NT2/D1 (cell line): ENCODE results near the gene PCSK6.

Source experiments
- DNase-seq: peaks from one replicate; pipeline ENCODE4 v3.0.0-alpha.2; 2011; ENCODE audit warnings: low read depth, low spot score
- H3K27me3 ChIP-seq: 2 replicates; pipeline ENCODE4 v1.6.0; 2011; ENCODE audit warnings: mild to moderate bottlenecking; ENCODE audit not compliant: insufficient read length, insufficient read depth
- H3K36me3 ChIP-seq: 2 replicates; pipeline ENCODE4 v1.6.1; 2011; ENCODE audit warnings: mild to moderate bottlenecking, low read length, mixed read lengths; ENCODE audit not compliant: insufficient read depth, insufficient read length
- H3K4me1 ChIP-seq: 2 replicates; pipeline ENCODE4 v1.5.1; 2011; ENCODE audit not compliant: insufficient read depth, insufficient read length
- H3K4me3 ChIP-seq: 2 replicates; pipeline ENCODE4 v1.5.1; 2011; ENCODE audit warnings: low read depth; ENCODE audit not compliant: insufficient read length
- H3K9ac ChIP-seq: 2 replicates; pipeline ENCODE4 v1.6.0; 2011; ENCODE audit warnings: low read depth; ENCODE audit not compliant: insufficient read length
- H3K9me3 ChIP-seq: 2 replicates; pipeline ENCODE4 v1.5.1; 2011; ENCODE audit warnings: mild to moderate bottlenecking, low read length; ENCODE audit not compliant: insufficient read depth
- SUZ12 ChIP-seq: IDR thresholded peaks from 2 replicates; pipeline ENCODE4 v1.6.1; 2011; ENCODE audit not compliant: insufficient read length, insufficient read depth; ENCODE audit errors: extremely low read depth
- YY1 ChIP-seq: IDR thresholded peaks from 2 replicates; pipeline ENCODE4 v1.6.1; 2011; ENCODE audit not compliant: insufficient read length, insufficient read depth
- ZNF274 ChIP-seq: IDR thresholded peaks from 2 replicates; pipeline ENCODE4 v1.6.1; 2011; ENCODE audit warnings: mild to moderate bottlenecking, low read depth, low read length

Gene PCSK6

DNA sequence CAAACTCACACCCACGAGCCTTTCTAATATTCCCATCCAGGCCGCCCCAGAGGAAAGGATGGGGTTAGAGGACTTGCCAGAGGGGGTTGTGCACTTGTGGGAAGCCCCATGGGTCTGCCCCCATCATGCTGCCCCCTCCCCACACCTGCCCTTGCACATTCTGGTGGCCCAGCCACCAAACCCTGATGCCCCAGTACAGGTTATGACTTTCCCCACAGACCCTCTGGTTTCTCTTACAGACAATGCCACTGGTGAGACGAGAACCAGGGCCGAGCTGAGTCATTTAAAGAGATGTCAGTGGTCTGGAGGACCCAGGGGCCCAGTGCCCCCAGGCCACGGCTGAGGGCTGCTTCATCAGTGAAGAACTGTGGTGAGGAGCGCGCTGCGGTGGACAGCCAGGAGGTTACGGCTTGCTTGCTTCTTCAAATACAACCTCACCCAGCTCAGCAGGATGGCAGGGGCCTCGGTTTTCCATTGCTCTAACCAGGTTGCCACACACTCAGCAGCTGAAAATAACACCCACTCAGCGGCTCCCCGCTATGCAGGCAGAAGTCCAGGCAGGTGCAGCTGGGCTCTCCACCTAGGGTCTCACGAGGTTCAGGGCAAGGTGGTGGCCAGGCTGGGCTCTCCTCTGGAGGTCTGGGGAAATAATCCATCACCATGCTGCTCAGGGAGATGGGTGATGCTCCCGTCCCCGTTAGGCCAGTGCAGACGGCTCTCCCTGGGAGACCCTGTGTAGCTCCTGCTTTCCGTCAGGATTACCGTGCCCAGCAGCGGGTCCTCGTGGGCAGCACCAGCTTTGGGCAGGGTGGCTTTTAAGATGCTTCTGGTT, 180.7 kb downstream of the PCSK6 start:
- no peak overlapping the region for H3K4me3 ChIP-seq
- DNase-seq, result no peak

DNA sequence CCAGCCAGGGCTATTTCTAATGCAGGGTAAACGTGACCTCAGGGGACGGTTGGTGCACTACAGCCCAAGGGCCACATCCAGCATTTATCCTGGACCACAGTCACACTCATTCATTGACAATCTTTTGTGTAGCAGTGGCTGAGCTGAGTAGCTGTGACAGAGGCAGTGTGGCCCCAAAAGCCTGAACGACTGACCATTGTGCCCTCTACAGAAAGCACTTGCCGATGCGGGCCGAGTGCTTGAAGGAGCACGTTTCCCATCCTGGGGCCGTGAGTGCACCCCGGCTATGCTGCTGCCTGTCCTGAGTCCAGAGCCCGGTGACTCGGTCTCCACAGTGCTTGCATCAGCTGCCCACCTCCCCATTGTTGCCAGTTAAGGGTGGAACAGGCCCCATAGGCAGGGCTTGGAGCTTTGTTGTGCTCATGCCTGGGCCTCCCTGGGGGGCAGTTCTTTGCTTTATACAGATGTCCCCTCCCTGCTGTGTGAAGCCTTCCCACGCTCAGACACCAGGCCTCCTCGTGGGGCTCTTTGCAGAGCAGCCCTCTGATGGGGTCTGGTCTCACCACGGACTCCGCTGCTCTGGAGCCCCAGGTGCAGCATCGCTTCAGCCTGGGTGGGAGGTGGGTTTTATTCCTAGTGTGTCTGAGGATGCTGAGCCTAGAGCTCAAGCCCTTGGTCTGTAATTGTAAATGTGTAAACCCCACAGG, 181.5 kb downstream of the PCSK6 start:
- H3K27me3 ChIP-seq, result no peaks in the 10 kb centered on the region
- no peak overlapping the region for H3K4me3 ChIP-seq
- H3K9ac ChIP-seq, result no peak overlapping the region
- TF ChIP-seq SUZ12, result no peak
- no peak for TF ChIP-seq YY1
- no peak for TF ChIP-seq ZNF274
- H3K9me3 ChIP-seq, result no peaks in the 10 kb centered on the region
- DNase-seq, result no peak
- H3K36me3 ChIP-seq, result no peaks in the 10 kb centered on the region
- peaks cover 12% of the 10 kb centered on the region for H3K4me1 ChIP-seq

More for the DNA sequence above, 180.7 kb downstream of the PCSK6 start:
- no peak overlapping the region for H3K9ac ChIP-seq
- no peaks in the 10 kb centered on the region for H3K27me3 ChIP-seq
- peaks cover 15% of the 10 kb centered on the region for H3K4me1 ChIP-seq
- no peaks in the 10 kb centered on the region for H3K36me3 ChIP-seq
- no peaks in the 10 kb centered on the region for H3K9me3 ChIP-seq
- no peak for TF ChIP-seq ZNF274
- TF ChIP-seq SUZ12, result no peak
- TF ChIP-seq YY1, result no peak

DNA sequence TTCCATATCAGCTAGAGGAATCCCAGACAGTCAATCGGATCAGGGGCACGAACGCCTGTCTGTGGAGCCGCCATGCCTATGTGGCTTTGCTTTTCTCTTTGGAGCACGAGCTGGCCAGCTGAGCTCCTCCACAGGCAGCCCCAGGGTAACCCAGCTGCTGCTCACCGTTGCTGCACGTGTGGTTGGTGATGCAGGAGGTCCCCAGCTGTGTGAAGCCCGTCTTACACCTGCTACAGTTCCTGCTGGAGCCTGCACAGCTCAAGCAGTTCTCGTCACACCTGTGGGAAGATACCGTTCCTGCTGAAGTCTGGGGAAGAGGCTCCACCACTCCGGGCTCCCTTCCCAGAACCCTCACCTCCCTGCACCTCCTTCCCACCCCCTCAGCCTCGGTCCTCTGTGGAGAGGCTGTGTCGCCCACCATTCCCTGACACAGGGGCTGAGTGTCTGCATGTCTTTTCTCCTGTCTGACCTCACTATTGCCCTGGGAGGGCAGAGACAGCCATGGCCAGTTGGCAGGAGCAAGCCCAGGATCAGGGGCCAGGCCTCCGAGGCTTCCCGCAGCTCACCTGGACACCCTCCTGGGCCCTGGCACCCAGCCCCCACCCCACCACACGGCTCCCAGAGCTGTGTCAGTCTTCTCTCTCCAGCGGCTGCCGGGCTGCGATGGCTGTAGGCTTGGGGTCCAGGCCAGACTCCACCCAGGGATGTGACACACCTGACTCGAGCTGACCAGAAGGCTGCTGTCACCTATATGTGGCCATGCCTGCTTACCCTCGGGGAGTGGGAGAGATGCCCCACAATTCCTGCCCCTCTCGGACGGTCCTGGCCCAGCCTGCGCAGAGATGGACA, 182.2 kb downstream of the PCSK6 start:
- DNase-seq, result no peak
- Histone ChIP-seq H3K4me1 (peaks cover 11% of the 10 kb centered on the region), H3K9me3 (no peaks in the 10 kb centered on the region), H3K27me3 (no peaks in the 10 kb centered on the region), H3K9ac (no peak overlapping the region), H3K4me3 (no peak overlapping the region), H3K36me3 (no peaks in the 10 kb centered on the region)
- TF ChIP-seq ZNF274 (no peak), SUZ12 (no peak), YY1 (no peak)

DNA sequence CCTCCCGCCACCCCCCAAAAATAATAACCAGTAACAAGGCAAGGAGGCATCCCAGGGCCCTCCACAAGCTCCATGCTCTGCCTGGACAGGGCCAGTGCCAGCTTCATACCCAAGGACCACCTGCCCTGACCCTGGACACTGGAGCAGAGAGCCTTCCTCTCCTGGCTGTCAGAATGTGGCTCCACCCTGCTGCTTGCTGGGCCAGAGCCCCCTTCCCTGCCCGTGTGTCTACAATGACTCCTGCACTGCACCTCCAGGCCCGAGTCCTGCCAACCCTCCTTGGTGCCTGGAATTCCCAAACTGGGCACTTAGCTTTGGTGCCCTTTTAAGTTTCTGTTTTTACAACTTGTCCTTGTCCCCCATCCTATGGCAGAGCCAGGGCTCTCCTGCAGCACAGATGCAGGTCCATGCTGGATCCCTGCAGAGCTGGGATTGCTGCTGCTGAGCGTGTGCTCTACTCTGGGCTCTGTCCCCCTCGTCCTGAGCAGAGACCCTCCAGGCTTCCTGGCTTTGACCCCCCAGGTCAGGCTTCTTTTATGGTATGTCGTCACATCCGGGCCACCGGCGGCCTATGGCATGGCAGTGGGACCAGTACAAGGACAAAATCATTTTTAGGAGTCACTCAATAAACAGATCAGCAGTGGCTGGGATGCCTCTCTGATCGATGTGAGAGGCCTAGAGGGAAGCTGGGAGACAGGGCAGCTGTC, 183.0 kb downstream of the PCSK6 start:
- no peak overlapping the region for H3K4me3 ChIP-seq
- TF ChIP-seq SUZ12 (no peak), ZNF274 (no peak), YY1 (no peak)
- no peak overlapping the region for H3K9ac ChIP-seq
- no peaks in the 10 kb centered on the region for H3K27me3 ChIP-seq
- H3K4me1 ChIP-seq, result peaks cover 11% of the 10 kb centered on the region
- no peak for DNase-seq
- no peaks in the 10 kb centered on the region for H3K36me3 ChIP-seq
- no peaks in the 10 kb centered on the region for H3K9me3 ChIP-seq

DNA sequence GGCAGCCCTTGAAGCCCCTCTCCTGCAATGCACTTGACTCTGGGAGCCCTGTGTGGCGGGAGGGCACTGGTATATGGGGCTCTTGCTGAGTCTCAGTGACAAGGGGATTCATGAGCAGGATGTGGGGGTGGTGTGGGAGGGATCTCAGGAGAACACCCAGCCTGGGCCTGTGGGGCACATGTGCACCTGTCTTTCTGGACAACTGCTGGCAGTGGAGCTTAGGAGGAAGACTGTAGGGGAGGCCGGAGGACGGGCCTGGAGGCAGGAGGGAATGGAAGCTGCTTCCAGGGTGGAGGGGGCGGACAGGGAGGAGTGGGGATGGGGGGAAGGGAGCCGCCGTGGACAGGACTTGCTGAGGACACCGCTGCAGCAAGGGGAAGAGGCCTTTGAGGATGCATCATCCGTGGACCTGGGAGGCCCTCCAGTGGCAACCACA, 183.7 kb downstream of the PCSK6 start:
- Histone ChIP-seq H3K36me3 (no peaks in the 10 kb centered on the region), H3K27me3 (no peaks in the 10 kb centered on the region), H3K4me3 (no peak overlapping the region), H3K4me1 (peaks cover 11% of the 10 kb centered on the region), H3K9me3 (no peaks in the 10 kb centered on the region), H3K9ac (no peak overlapping the region)
- DNase-seq, result no peak
- TF ChIP-seq SUZ12 (no peak), YY1 (no peak), ZNF274 (no peak)

DNA sequence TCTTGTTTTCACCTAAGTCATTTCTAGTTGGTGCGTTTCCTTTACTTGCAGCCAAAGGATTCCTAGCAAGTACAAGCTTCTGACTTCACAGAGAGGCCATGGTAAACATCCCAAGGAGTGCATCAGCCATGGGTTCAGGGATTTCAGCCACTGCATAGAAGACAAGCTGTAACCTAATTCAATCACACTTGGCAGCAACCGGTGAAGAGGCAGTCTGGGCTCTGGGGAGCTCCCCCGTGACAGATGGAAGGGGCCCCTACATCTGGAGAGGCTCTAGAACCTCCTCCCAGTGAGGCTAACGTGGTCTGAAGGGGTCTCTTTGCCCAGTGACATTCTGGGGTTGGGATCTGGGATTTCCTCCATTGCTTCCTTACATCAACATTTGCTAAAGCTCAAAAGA, 186.1 kb downstream of the PCSK6 start:
- DNase-seq, result no peak
- H3K9ac ChIP-seq, result no peak overlapping the region
- no peak for TF ChIP-seq YY1
- no peak for TF ChIP-seq SUZ12
- no peak for TF ChIP-seq ZNF274
- H3K4me1 ChIP-seq, result peaks cover 11% of the 10 kb centered on the region
- no peaks in the 10 kb centered on the region for H3K9me3 ChIP-seq
- no peak overlapping the region for H3K4me3 ChIP-seq
- H3K36me3 ChIP-seq, result no peaks in the 10 kb centered on the region
- no peaks in the 10 kb centered on the region for H3K27me3 ChIP-seq
